Measurements from ENCODE around the gene FLT3LG.

GRCh38 chr19:49435670-49436069 lies 38.3 kb upstream of the FLT3LG start:
- TF ChIP-seq CTCF (conservative IDR thresholded peaks at IDR 0.05; ENCODE audit: low read length) (no peak), EZH2phosphoT487 (IDR thresholded peaks at IDR 0.05; ENCODE audit: borderline replicate concordance, low read depth, low read length) (no peak)

Measured in OCI-LY7 (cell line).